Activated naive CD8-positive, alpha-beta T cell treated with anti-CD3 and anti-CD28 coated beads, Interleukin-2, amount 10 ng/mL, durations not matched to agents 7 days and 5 days (primary cell): Measurements from ENCODE around the gene CGREF1. TPM values are rescaled to one million over a fixed set of nuclear protein-coding genes. Genes with fewer than 3 reads are reported as not detected.

Experiments used
- ATAC-seq: fragments of 150-1000 bp; cut with Tn5 transposase; one replicate; pipeline ENCODE4 v1.10.0; 2021; ENCODE audit warnings: low read depth, moderate library complexity
- POLR2A ChIA-PET: fragments of 350-600 bp; sonication (Branson Sonifier 250); formaldehyde crosslinking; loops from one replicate; lab custom pipeline; 2021; ENCODE audit warnings: antibody characterized with exemption; lab: Charles Lee
- DNase-seq: peaks from one replicate; pipeline ENCODE4 v3.0.0; 2021
- H3K27ac Mint-ChIP-seq: one replicate; pipeline ENCODE4 v1.8.0; 2022; ENCODE audit warnings: mild to moderate bottlenecking, mixed read lengths
- H3K27me3 Mint-ChIP-seq: one replicate; pipeline ENCODE4 v1.8.0; 2022; ENCODE audit warnings: mild to moderate bottlenecking, moderate library complexity, mixed read lengths
- H3K36me3 Mint-ChIP-seq: one replicate; pipeline ENCODE4 v1.8.0; 2021; ENCODE audit warnings: mild to moderate bottlenecking, mixed read lengths
- H3K4me1 Mint-ChIP-seq: one replicate; pipeline ENCODE4 v1.8.0; 2021; ENCODE audit warnings: mixed read lengths
- H3K4me3 Mint-ChIP-seq: one replicate; pipeline ENCODE4 v1.8.0; 2022; ENCODE audit warnings: mild to moderate bottlenecking, moderate library complexity, mixed read lengths
- H3K9me3 Mint-ChIP-seq: one replicate; pipeline ENCODE4 v1.8.0; 2021; ENCODE audit warnings: mixed read lengths
- total RNA-seq, 2 experiments: library from RNA; stranded (reverse); gene quantifications; one replicate each; pipeline ENCODE4 v1.2.3, GENCODE V29; 2021

CGREF1 gene
- total RNA-seq, 2 experiments from 2014 or later: 1.6 TPM

DNA sequence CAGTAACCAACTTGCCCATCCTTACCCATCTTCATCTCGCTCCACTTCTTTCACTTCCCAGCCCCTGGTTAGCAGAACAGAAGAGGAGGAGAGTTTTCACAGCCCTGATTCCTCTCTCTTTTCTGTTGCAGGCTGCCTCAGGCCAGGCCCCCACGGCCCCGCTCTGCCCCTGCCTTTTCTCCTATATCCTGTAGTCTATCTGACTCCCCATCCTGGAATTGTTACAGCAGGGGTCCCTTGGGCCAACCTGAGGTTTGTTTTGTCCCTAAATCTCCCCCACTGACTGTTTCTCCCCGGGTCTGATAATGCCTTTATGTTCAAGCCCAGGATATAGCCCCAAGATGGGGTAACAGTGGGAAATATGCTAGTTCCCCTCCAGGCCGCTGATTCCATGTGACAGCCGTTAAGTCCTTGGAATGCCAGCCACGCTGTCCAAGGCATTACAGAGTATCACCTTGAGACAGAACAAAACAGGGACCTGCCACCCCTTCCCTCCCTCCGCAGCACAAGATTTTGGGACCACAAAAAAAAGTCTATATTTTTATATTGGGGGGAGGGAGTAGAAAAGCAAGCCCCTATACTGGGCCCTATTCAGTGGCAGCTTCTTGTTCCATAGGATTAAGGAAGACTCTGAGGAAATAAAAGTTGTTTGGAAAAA lies 48.8 kb downstream of the CGREF1 start:
- H3K4me3 Mint-ChIP-seq: peak overlapping the region; percentile 93
- no peaks in the 10 kb centered on the region for H3K9me3 Mint-ChIP-seq
- ATAC-seq (no peak), DNase-seq (no peak)
- H3K36me3 Mint-ChIP-seq: peaks cover 12% of the 10 kb centered on the region
- POLR2A ChIA-PET: interaction anchor here (0.6 to 6.0 kb wide), 2 partner anchors 14 to 56 kb away, joined by 4 to 113 read pairs; partner anchors contain the start of gene KHK
- H3K27ac Mint-ChIP-seq: peak overlapping the region; percentile 37
- H3K4me1 Mint-ChIP-seq: peaks cover 45% of the 10 kb centered on the region
- no peaks in the 10 kb centered on the region for H3K27me3 Mint-ChIP-seq

DNA sequence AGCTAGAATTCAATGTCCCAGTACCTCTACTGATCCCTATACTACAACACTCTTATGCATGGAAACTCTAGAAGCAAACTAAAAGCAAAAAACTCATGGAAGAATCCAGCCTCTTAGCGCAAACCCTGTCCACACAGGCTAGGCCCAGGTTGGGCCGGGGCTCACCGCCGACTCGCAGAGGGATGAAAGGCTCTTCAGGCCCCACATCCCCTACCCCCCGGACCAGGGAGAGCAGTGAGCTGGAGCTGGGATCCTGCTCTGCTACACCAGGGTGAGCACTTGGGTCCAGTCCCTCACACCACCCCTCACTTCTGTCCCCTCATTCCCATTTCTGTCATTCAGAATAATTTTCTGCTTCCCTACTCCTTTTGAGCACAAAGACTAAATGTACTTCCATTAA lies 49.5 kb downstream of the CGREF1 start:
- no peaks in the 10 kb centered on the region for H3K9me3 Mint-ChIP-seq
- peaks cover 13% of the 10 kb centered on the region for H3K36me3 Mint-ChIP-seq
- DNase-seq (no peak), ATAC-seq (no peak)
- no peaks in the 10 kb centered on the region for H3K27me3 Mint-ChIP-seq
- peak overlapping the region; percentile 93 for H3K4me3 Mint-ChIP-seq
- peaks cover 39% of the 10 kb centered on the region for H3K4me1 Mint-ChIP-seq
- H3K27ac Mint-ChIP-seq: no peak overlapping the region
- POLR2A ChIA-PET: interaction anchor here (0.7 to 2.4 kb wide), 2 partner anchors 9 to 11 kb away, joined by 5 to 9 read pairs; no protein-coding TSS in a partner anchor

DNA sequence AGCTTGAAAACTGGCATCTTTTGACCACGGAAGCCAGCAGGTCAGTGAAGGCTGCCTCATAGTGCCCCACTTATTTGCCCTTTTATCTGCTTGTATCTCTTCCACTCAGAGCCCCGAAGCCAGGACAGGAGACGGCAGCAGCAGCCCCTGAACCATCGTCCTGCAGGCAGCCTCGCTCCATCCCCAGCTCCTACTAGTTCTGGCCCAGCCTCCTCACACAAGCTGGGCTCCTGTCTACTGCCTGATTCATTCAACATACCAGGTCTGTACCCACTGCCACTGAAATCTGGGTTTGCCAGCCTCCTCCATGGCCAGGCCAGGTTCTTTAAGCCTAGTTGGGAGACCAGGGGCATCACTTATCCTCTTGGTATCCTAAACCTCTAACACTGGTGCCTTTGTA lies 51.5 kb downstream of the CGREF1 start:
- DNase-seq (no peak), ATAC-seq (no peak)
- Mint-ChIP-seq H3K27ac (no peak overlapping the region), H3K27me3 (no peaks in the 10 kb centered on the region), H3K4me3 (no peak overlapping the region), H3K36me3 (peaks cover 14% of the 10 kb centered on the region), H3K4me1 (peaks cover 26% of the 10 kb centered on the region), H3K9me3 (no peaks in the 10 kb centered on the region)
- POLR2A ChIA-PET: interaction anchor here (1.0 to 2.6 kb wide), 4 partner anchors 9 to 20 kb away, joined by 3 to 10 read pairs (median 7); partner anchors contain the start of gene AGBL5

DNA sequence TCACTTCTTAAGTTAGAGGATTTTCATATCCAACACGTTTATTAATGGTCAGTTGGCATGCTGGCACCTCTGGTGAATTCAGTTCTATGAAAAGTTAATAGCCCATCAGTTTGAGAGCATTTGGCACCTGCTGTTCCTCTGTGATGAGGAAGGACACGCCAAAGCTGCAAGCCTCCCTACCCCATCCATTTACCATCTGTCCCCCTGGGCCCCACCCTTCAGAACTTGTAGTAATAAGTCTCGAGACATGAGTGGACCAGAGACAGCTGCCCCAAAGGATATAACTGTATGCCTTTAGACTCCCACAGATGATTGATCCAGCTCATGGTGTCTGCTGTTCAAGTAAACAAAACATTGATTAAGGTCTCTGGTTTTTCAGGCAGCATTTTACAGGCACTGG lies 53.8 kb downstream of the CGREF1 start:
- Mint-ChIP-seq H3K27me3 (no peaks in the 10 kb centered on the region), H3K9me3 (no peaks in the 10 kb centered on the region), H3K27ac (no peak overlapping the region), H3K4me3 (no peak overlapping the region), H3K36me3 (peaks cover 15% of the 10 kb centered on the region), H3K4me1 (peaks cover 20% of the 10 kb centered on the region)
- POLR2A ChIA-PET: interaction anchor here (0.9 to 2.7 kb wide), 2 partner anchors 13 to 22 kb away, joined by 3 to 11 read pairs; partner anchors contain the start of gene AGBL5
- ATAC-seq (no peak), DNase-seq (no peak)

DNA sequence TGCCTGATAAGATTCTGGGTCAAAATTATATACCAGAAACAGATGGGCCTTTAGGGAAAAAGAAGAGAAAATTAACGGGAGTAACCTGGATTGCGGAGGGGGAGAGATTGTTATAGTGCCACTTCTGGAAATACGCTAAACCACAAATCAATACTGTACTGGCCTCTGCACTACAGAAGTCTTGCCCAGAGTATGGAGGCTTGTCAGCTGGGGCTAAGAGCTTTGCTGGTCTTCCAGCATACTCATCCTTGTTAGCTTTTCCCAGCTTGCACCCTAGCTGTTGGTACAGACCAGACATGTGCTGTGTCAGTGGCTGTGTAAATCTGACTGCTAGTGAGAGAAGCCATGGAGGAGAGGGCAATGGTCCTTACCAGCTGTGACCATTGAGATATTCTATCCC lies 58.6 kb downstream of the CGREF1 start:
- POLR2A ChIA-PET: interaction anchor here (0.9 to 1.4 kb wide), 2 partner anchors 9 kb away, joined by 4 to 5 read pairs; partner anchors contain the start of gene AGBL5
- no peaks in the 10 kb centered on the region for H3K27me3 Mint-ChIP-seq
- H3K36me3 Mint-ChIP-seq: peaks cover 10% of the 10 kb centered on the region
- no peaks in the 10 kb centered on the region for H3K9me3 Mint-ChIP-seq
- no peak overlapping the region for H3K27ac Mint-ChIP-seq
- DNase-seq (no peak), ATAC-seq (no peak)
- peaks cover 3% of the 10 kb centered on the region for H3K4me1 Mint-ChIP-seq
- H3K4me3 Mint-ChIP-seq: no peak overlapping the region

DNA sequence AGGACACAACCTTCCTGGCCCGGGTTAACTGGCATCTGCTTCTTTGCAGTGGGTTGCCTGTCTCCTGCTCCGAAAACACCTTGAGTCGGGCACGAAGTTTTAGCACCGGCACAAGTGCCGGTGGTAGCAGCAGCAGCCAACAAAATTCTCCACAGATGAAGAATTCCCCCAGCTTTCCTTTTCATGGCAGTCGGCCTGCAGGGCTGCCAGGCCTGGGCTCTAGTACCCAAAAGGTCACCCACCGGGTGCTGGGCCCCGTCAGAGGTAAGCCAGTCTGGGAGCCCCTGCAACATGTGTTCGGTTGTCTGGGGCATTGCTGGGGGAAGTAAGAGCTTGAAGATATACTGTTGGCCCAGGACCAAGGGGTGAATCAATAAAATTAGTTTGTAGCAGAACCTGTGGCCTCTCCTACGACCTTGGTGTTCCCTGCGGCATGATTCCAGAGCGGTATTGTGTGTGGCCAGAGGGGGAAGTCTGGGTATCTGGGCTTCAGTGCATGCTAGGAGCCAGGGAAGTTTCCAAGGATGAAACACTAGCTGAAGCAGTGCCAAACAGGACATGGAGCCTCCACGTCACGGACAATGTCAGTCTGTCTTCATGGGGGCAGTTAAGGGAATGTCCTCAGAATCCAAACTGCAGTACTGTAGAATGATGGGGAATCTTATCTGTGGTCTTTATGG lies 59.6 kb downstream of the CGREF1 start:
- DNase-seq: no peak
- Mint-ChIP-seq H3K9me3 (no peaks in the 10 kb centered on the region), H3K4me1 (peaks cover 3% of the 10 kb centered on the region), H3K27me3 (no peaks in the 10 kb centered on the region), H3K27ac (no peak overlapping the region), H3K4me3 (no peak overlapping the region), H3K36me3 (peaks cover 14% of the 10 kb centered on the region)
- no peak for ATAC-seq
- POLR2A ChIA-PET: interaction anchor here (1.4 to 2.6 kb wide), 2 partner anchors 8 to 9 kb away, joined by 4 to 9 read pairs; partner anchors contain the start of gene AGBL5

DNA sequence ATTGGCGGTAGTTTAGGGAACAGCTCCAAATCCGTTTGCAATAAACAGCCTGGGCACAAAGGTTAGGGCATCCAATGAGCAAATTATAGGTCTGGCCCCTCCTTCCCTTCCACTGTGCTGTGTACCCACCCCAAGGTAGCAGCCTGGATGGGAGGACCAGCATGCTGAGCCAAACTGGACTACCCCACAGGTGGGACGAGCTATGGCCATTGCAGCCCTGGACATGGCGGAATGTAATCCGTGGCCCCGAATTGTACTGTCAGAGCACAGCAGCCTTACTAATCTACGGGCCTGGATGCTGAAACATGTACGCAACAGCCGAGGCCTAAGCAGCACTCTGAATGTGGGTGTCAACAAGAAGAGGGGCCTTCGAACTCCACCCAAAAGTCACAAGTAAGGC lies 60.7 kb downstream of the CGREF1 start:
- POLR2A ChIA-PET: interaction anchor here (1.5 to 2.6 kb wide), 2 partner anchors 10 to 13 kb away, joined by 6 to 9 read pairs; partner anchors contain the start of gene OST4
- Mint-ChIP-seq H3K27me3 (no peaks in the 10 kb centered on the region), H3K36me3 (peaks cover 14% of the 10 kb centered on the region), H3K9me3 (no peaks in the 10 kb centered on the region), H3K4me1 (peaks cover 6% of the 10 kb centered on the region), H3K27ac (no peak overlapping the region), H3K4me3 (no peak overlapping the region)
- DNase-seq (no peak), ATAC-seq (no peak)

DNA sequence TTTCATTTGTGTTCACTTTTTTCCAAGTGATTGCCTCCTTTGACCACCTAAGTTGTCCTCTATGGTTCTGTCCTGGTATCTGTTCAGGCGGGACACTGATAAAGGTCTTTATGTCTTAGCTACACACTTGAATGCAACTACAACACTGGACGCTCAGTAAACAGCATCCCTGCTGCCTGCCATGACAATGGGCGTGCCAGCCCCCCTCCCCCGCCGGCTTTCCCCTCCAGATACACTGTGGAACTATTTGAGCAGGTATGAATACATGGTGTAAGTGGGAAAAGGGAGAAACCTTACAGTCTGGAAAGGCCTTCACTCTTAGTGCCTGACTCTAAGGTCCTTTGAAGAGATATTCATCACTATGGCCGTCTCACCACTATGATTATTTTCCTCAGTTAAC lies 61.7 kb downstream of the CGREF1 start:
- ATAC-seq (no peak), DNase-seq (no peak)
- Mint-ChIP-seq H3K27me3 (no peaks in the 10 kb centered on the region), H3K27ac (no peak overlapping the region), H3K4me1 (peaks cover 8% of the 10 kb centered on the region), H3K36me3 (peaks cover 9% of the 10 kb centered on the region), H3K9me3 (no peaks in the 10 kb centered on the region), H3K4me3 (no peak overlapping the region)
- POLR2A ChIA-PET: no interaction called here

DNA sequence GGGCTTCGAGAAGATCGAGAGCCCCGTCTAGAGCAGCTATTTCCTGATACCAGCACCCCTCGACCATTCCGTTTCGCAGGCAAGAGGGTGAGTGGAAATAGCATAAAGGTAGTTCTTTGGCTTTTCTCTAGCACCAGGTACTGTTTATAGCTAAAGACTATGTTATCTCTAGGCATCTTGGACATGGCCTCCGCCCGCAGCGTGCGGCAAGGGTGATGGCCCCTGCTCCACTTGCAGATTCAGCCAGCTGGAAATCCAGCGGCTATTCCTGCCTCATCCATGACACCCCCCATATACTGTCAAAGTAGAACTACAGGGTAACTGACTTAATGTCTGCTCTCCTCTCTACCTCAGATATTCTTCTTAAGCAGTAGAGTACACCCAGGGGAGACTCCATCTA lies 64.2 kb downstream of the CGREF1 start:
- Mint-ChIP-seq H3K27me3 (peaks cover 4% of the 10 kb centered on the region), H3K27ac (no peak overlapping the region), H3K4me3 (no peak overlapping the region), H3K36me3 (peaks cover 15% of the 10 kb centered on the region), H3K9me3 (peaks cover 4% of the 10 kb centered on the region), H3K4me1 (peaks cover 18% of the 10 kb centered on the region)
- POLR2A ChIA-PET: interaction anchor here (0.9 to 5.5 kb wide), 3 partner anchors 9 to 27 kb away, joined by 3 to 92 read pairs (median 3); partner anchors contain the start of gene OST4
- ATAC-seq (no peak), DNase-seq (no peak)

DNA sequence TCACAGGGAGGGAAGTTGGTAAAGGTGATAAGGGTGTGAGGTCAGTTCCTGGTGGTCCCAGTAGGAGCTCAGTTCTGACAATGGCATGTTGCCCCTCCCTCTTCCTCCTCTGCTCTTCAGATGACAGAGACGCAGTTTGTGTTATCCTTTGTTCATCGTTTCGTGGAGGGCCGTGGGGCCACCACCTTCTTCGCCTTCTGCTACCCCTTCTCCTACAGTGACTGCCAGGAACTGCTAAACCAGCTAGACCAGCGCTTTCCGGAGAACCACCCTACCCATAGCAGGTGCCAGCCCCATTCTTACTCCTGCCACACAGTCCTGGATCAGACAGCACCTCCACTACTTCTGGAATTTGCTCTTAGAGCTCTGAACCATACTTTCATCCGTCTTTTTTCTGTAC lies 65.2 kb downstream of the CGREF1 start:
- H3K27ac Mint-ChIP-seq: no peak overlapping the region
- no peak for DNase-seq
- H3K36me3 Mint-ChIP-seq: peaks cover 15% of the 10 kb centered on the region
- peaks cover 4% of the 10 kb centered on the region for H3K9me3 Mint-ChIP-seq
- H3K4me3 Mint-ChIP-seq: no peak overlapping the region
- ATAC-seq: no peak
- peaks cover 24% of the 10 kb centered on the region for H3K4me1 Mint-ChIP-seq
- H3K27me3 Mint-ChIP-seq: peaks cover 4% of the 10 kb centered on the region
- POLR2A ChIA-PET: interaction anchor here (5.5 kb wide), 1 partner anchor 19 kb away, joined by 92 read pairs; the partner anchor contains the start of gene OST4

DNA sequence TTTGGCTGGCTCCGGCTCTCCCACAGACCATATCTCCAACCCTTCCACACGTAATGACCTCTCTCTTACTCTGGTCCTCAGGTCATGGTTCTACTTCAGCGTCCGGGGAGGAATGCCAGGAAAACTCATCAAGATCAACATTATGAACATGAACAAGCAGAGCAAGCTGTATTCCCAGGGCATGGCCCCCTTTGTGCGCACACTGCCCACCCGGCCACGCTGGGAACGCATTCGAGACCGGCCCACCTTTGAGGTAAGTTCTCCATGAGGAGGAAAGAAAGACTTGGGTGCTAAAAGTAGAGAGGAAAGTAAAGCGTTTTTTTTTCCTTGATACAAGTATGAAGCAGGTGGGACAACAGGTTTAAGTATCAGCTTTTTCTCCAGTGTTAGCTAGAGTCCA lies 65.6 kb downstream of the CGREF1 start:
- POLR2A ChIA-PET: interaction anchor here (2.6 to 5.5 kb wide), 2 partner anchors 11 to 20 kb away, joined by 11 to 92 read pairs; partner anchors contain the start of gene OST4
- no peak for DNase-seq
- Mint-ChIP-seq H3K9me3 (peaks cover 4% of the 10 kb centered on the region), H3K4me1 (peaks cover 24% of the 10 kb centered on the region), H3K27me3 (peaks cover 4% of the 10 kb centered on the region), H3K4me3 (peak overlapping the region; percentile 18), H3K27ac (no peak overlapping the region), H3K36me3 (peaks cover 15% of the 10 kb centered on the region)
- ATAC-seq: no peak

DNA sequence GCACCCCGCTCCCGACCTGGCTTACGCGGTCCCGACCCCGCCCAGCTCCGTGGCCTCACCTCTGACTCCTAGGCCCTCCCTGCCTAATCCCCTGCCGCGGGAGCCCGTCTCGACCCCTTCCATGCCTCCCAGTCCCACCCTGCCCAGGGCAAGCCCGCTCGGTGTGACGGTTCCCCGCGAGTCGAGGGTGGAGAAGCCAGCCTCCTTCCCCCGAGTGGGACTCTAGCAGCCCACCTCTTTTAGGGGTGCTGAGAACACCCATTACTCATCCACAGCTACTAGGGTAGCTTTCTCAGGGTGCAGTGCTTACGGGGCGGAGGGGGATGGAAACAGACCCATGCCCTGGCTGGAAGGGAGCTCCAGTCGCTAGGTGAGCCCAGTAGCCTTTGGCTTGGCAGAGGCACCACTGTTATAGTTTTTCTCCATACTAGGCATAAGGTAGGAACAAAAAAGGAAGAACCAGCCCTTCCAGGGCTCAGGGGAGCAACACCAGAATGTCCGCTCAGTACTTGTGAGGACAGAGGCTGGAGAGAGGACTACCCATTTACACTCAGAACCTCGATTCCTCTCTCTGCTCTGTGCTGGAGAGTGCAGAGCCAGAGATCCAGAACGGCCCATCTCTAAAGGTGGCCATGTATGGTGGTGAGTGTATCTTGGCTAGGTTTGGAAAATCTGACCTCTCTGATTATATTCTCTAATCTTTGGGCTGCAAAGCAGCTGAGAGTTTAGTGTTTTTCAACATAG lies 66.9 kb downstream of the CGREF1 start:
- H3K27me3 Mint-ChIP-seq: peaks cover 4% of the 10 kb centered on the region
- peak overlapping the region; percentile 83 for H3K27ac Mint-ChIP-seq
- peak overlapping the region; percentile 90 for H3K4me3 Mint-ChIP-seq
- POLR2A ChIA-PET: interaction anchor here (0.6 to 5.5 kb wide), 12 partner anchors 11 to 526 kb away, joined by 3 to 92 read pairs (median 8); partner anchors contain the start of genes ATRAID, KHK, MPV17 and OST4
- peaks cover 4% of the 10 kb centered on the region for H3K9me3 Mint-ChIP-seq
- no peak for DNase-seq
- no peak for ATAC-seq
- H3K36me3 Mint-ChIP-seq: peaks cover 15% of the 10 kb centered on the region
- H3K4me1 Mint-ChIP-seq: peaks cover 26% of the 10 kb centered on the region
